Central memory CD8-positive, alpha-beta T cell (primary cell): ENCODE data around the gene PIR.

Source experiments
- ATAC-seq: fragments of 150-1000 bp; cut with Tn5 transposase; replicated peaks from 2 replicates; pipeline ENCODE4 v1.10.0; 2022; ENCODE audit warnings: mild to moderate bottlenecking, moderate FRiP score, moderate number of reproducible peaks; ENCODE audit not compliant: poor library complexity, severe bottlenecking; ENCODE audit errors: extremely low read depth
- DNase-seq, 2 donors: peaks; one replicate each; pipeline ENCODE4 v3.0.0; 2021; ENCODE audit warnings: low spot score in 2 of 2
- H3K27ac Mint-ChIP-seq: one replicate; pipeline ENCODE4 v1.8.0; 2022; ENCODE audit warnings: low read depth, mild to moderate bottlenecking, moderate library complexity, mixed read lengths
- H3K27me3 Mint-ChIP-seq: one replicate; pipeline ENCODE4 v1.8.0; 2022; ENCODE audit warnings: mixed read lengths
- H3K36me3 Mint-ChIP-seq: one replicate; pipeline ENCODE4 v1.8.0; 2022; ENCODE audit warnings: mild to moderate bottlenecking, moderate library complexity, mixed read lengths; ENCODE audit not compliant: insufficient read depth
- H3K4me1 Mint-ChIP-seq: one replicate; pipeline ENCODE4 v1.8.0; 2022; ENCODE audit warnings: mixed read lengths
- H3K4me3 Mint-ChIP-seq: one replicate; pipeline ENCODE4 v1.8.0; 2022; ENCODE audit warnings: mild to moderate bottlenecking, moderate library complexity, mixed read lengths
- H3K9me3 Mint-ChIP-seq: one replicate; pipeline ENCODE4 v1.8.0; 2022; ENCODE audit warnings: mixed read lengths

The PIR gene

GRCh38 chrX:15434205-15434604, 58.9 kb downstream of the PIR start:
- Mint-ChIP-seq H3K4me3 (no peak overlapping the region), H3K4me1 (no peaks in the 10 kb centered on the region), H3K9me3 (peaks cover 5% of the 10 kb centered on the region), H3K36me3 (no peaks in the 10 kb centered on the region), H3K27ac (no peak overlapping the region), H3K27me3 (peaks cover 41% of the 10 kb centered on the region)
- ATAC-seq (no peak), DNase-seq (no peak)

- H3K36me3 Mint-ChIP-seq = no peaks in the 10 kb centered on the region
- H3K4me3 Mint-ChIP-seq = no peak overlapping the region
- ATAC-seq (no peak), DNase-seq (no peak)
- peaks cover 34% of the 10 kb centered on the region for H3K27me3 Mint-ChIP-seq
- no peaks in the 10 kb centered on the region for H3K4me1 Mint-ChIP-seq
- peaks cover 5% of the 10 kb centered on the region for H3K9me3 Mint-ChIP-seq
- H3K27ac Mint-ChIP-seq = no peak overlapping the region
Observed at GRCh38 chrX:15430584-15430983, 62.5 kb downstream of the PIR start.

GRCh38 chrX:15430076-15430475, 63.1 kb downstream of the PIR start:
- no peaks in the 10 kb centered on the region for H3K36me3 Mint-ChIP-seq
- no peak for ATAC-seq
- H3K27ac Mint-ChIP-seq = no peak overlapping the region
- H3K4me1 Mint-ChIP-seq = no peaks in the 10 kb centered on the region
- H3K4me3 Mint-ChIP-seq = no peak overlapping the region
- peaks cover 34% of the 10 kb centered on the region for H3K27me3 Mint-ChIP-seq
- peaks cover 5% of the 10 kb centered on the region for H3K9me3 Mint-ChIP-seq
- no peak for DNase-seq

GRCh38 chrX:15425024-15425423, 68.1 kb downstream of the PIR start:
- Mint-ChIP-seq H3K27ac (no peak overlapping the region), H3K27me3 (peaks cover 12% of the 10 kb centered on the region), H3K36me3 (no peaks in the 10 kb centered on the region), H3K9me3 (no peaks in the 10 kb centered on the region), H3K4me1 (no peaks in the 10 kb centered on the region), H3K4me3 (no peak overlapping the region)
- ATAC-seq = no peak
- no peak for DNase-seq

- H3K4me3 Mint-ChIP-seq = no peak overlapping the region
- no peak overlapping the region for H3K27ac Mint-ChIP-seq
- no peaks in the 10 kb centered on the region for H3K4me1 Mint-ChIP-seq
- DNase-seq (no peak), ATAC-seq (no peak)
- peaks cover 12% of the 10 kb centered on the region for H3K27me3 Mint-ChIP-seq
- H3K9me3 Mint-ChIP-seq = no peaks in the 10 kb centered on the region
- no peaks in the 10 kb centered on the region for H3K36me3 Mint-ChIP-seq
Observed at GRCh38 chrX:15418707-15419181, 74.4 kb downstream of the PIR start.

- peaks cover 15% of the 10 kb centered on the region for H3K27me3 Mint-ChIP-seq
- DNase-seq = no peak
- H3K4me1 Mint-ChIP-seq = no peaks in the 10 kb centered on the region
- no peak overlapping the region for H3K4me3 Mint-ChIP-seq
- no peak overlapping the region for H3K27ac Mint-ChIP-seq
- ATAC-seq = no peak
- H3K36me3 Mint-ChIP-seq = no peaks in the 10 kb centered on the region
- H3K9me3 Mint-ChIP-seq = no peaks in the 10 kb centered on the region
Observed at GRCh38 chrX:15418041-15418706, 75.0 kb downstream of the PIR start.

- no peaks in the 10 kb centered on the region for H3K4me1 Mint-ChIP-seq
- H3K27ac Mint-ChIP-seq = no peak overlapping the region
- H3K27me3 Mint-ChIP-seq = peaks cover 18% of the 10 kb centered on the region
- no peaks in the 10 kb centered on the region for H3K36me3 Mint-ChIP-seq
- ATAC-seq (no peak), DNase-seq (no peak)
- no peak overlapping the region for H3K4me3 Mint-ChIP-seq
- H3K9me3 Mint-ChIP-seq = no peaks in the 10 kb centered on the region
Observed at GRCh38 chrX:15416133-15416993, 76.8 kb downstream of the PIR start.

- Mint-ChIP-seq H3K9me3 (no peaks in the 10 kb centered on the region), H3K36me3 (no peaks in the 10 kb centered on the region), H3K27ac (no peak overlapping the region), H3K27me3 (peaks cover 15% of the 10 kb centered on the region), H3K4me3 (no peak overlapping the region), H3K4me1 (no peaks in the 10 kb centered on the region)
- DNase-seq (no peak), ATAC-seq (no peak)
Observed at GRCh38 chrX:15413101-15413500, 80.0 kb downstream of the PIR start.

GRCh38 chrX:15410947-15411346, 82.2 kb downstream of the PIR start:
- peaks cover 15% of the 10 kb centered on the region for H3K27me3 Mint-ChIP-seq
- DNase-seq = no peak

GRCh38 chrX:15410430-15410829, 82.7 kb downstream of the PIR start:
- Mint-ChIP-seq H3K4me3 (no peak overlapping the region), H3K4me1 (no peaks in the 10 kb centered on the region), H3K9me3 (no peaks in the 10 kb centered on the region), H3K27ac (no peak overlapping the region), H3K36me3 (no peaks in the 10 kb centered on the region), H3K27me3 (peaks cover 15% of the 10 kb centered on the region)
- ATAC-seq (no peak), DNase-seq (no peak)

More at GRCh38 chrX:15410947-15411346, 82.2 kb downstream of the PIR start:
- H3K4me1 Mint-ChIP-seq = no peaks in the 10 kb centered on the region
- no peaks in the 10 kb centered on the region for H3K9me3 Mint-ChIP-seq
- H3K27ac Mint-ChIP-seq = no peak overlapping the region
- ATAC-seq = no peak
- H3K36me3 Mint-ChIP-seq = no peaks in the 10 kb centered on the region
- H3K4me3 Mint-ChIP-seq = no peak overlapping the region

GRCh38 chrX:15405846-15406245, 87.3 kb downstream of the PIR start:
- H3K27me3 Mint-ChIP-seq = no peaks in the 10 kb centered on the region
- H3K4me3 Mint-ChIP-seq = no peak overlapping the region
- no peaks in the 10 kb centered on the region for H3K4me1 Mint-ChIP-seq
- H3K27ac Mint-ChIP-seq = no peak overlapping the region
- H3K36me3 Mint-ChIP-seq = no peaks in the 10 kb centered on the region
- DNase-seq (no peak), ATAC-seq (no peak)
- H3K9me3 Mint-ChIP-seq = no peaks in the 10 kb centered on the region

GRCh38 chrX:15404401-15405096, 88.6 kb downstream of the PIR start:
- no peak for DNase-seq
- no peaks in the 10 kb centered on the region for H3K36me3 Mint-ChIP-seq
- H3K27me3 Mint-ChIP-seq = no peaks in the 10 kb centered on the region
- H3K9me3 Mint-ChIP-seq = no peaks in the 10 kb centered on the region
- no peaks in the 10 kb centered on the region for H3K4me1 Mint-ChIP-seq
- H3K27ac Mint-ChIP-seq = no peak overlapping the region
- ATAC-seq = no peak
- H3K4me3 Mint-ChIP-seq = no peak overlapping the region
